ENCODE results near the gene COG4.
A peak's percentile ranks its signal among the peaks of the same experiment; 100 is the strongest.

Gene COG4

DNA sequence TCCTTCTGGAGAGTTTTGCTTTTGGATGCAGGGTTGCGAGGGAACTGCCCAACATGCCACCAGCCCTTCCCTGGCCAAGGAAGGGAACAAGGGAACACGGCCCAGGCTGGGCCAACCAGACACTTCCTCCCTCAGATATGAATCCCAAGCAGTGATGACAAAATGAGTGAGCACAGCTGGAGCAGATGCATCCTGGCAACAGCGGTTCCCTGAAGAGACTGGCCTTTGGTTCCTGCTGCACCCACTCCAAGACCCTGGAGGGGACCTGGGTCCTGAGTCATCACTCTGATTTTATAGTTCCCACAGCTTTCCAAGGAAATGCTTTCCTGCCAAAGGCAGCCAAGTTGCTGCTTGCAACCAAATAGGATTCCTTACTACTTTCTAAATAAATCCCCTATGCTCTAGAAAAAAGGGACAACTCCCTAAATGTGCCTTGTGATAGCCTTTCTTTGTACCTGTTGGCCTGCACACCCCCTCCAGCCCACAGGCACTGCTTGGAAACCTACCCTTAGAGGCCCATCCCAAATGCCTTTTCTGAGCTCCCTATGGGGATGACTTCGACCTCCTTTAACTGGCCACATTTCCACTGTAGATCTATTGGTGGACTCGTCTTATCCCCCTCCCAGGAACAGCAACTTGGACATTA, 89.8 kb downstream of the COG4 start:
- no peak for TF ChIP-seq ZFX (IDR thresholded peaks at IDR 0.05)
- TF ChIP-seq, protein P1, sequence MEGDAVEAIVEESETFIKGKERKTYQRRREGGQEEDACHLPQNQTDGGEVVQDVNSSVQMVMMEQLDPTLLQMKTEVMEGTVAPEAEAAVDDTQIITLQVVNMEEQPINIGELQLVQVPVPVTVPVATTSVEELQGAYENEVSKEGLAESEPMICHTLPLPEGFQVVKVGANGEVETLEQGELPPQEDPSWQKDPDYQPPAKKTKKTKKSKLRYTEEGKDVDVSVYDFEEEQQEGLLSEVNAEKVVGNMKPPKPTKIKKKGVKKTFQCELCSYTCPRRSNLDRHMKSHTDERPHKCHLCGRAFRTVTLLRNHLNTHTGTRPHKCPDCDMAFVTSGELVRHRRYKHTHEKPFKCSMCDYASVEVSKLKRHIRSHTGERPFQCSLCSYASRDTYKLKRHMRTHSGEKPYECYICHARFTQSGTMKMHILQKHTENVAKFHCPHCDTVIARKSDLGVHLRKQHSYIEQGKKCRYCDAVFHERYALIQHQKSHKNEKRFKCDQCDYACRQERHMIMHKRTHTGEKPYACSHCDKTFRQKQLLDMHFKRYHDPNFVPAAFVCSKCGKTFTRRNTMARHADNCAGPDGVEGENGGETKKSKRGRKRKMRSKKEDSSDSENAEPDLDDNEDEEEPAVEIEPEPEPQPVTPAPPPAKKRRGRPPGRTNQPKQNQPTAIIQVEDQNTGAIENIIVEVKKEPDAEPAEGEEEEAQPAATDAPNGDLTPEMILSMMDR (conservative IDR thresholded peaks at IDR 0.05) = no peak
- no peak overlapping the region for H3K27ac ChIP-seq

GRCh38 chr16:70432723-70433457, 90.5 kb downstream of the COG4 start:
- TF ChIP-seq, protein P1 (conservative IDR thresholded peaks at IDR 0.05) = no peak
- TF ChIP-seq ZFX (IDR thresholded peaks at IDR 0.05) = no peak
- H3K27ac ChIP-seq = no peak overlapping the region

DNA sequence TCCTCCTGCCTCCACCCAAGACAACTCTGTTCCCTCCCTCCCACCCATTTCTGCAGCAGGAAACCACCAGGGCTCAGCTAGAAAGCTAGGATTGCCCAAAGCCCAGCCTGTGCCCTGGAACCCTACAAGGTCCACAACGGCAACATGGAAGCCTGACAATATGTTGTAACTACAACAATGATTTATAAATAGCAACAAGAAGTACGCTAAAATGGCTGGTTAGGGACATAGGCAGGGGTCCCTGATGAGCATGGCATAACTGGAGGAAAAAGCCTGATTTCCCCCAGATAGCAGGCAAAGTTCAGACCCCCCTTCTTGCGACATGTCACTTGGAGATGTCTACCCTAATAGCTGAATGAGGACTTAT, 91.0 kb downstream of the COG4 start:
- no peak overlapping the region for H3K27ac ChIP-seq
- TF ChIP-seq ZFX (IDR thresholded peaks at IDR 0.05) = no peak
- TF ChIP-seq, protein P1 (conservative IDR thresholded peaks at IDR 0.05) = no peak

- TF ChIP-seq, protein P1 (conservative IDR thresholded peaks at IDR 0.05) = no peak
- no peak for TF ChIP-seq ZFX (IDR thresholded peaks at IDR 0.05)
- H3K27ac ChIP-seq = peak overlapping the region; percentile 13; the same call in 1 of the 2 replicates
Observed at GRCh38 chr16:70430667-70431536, 92.5 kb downstream of the COG4 start.

Data from C4-2B (cell line).